Ishikawa (cell line): ENCODE data around the gene HK3.

ENCODE experiments used
- CREB1 ChIP-seq: IDR thresholded peaks from 2 replicates; pipeline ENCODE4 v1.6.1; 2012; ENCODE audit warnings: low read depth
- TF ChIP-seq, protein P1 (sequence below): IDR thresholded peaks from 2 replicates; pipeline ENCODE4 v1.6.1; 2012; ENCODE audit warnings: low read depth, mild to moderate bottlenecking

DNA sequence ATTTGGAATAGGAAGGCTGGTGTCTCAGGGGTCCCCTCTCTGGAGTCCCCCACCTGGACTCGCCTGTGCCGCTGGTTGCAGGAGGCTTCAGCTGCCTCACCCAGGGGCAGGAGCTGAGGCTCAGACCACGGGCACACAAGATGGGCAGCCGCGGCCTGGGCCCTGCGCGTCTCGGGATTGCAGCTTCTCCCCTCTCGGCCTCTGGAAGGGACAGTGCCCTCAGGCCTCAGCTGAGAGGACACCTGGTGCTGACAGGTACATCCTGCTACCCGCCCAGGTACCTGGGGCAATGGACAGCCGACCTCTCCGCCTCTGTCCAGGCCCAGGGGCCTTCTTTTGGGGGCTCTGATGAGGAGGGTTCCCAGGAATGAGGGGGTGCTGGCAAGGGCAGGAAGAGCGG lies 50.5 kb downstream of the HK3 start:
- no peak for TF ChIP-seq CREB1
- TF ChIP-seq, protein P1, sequence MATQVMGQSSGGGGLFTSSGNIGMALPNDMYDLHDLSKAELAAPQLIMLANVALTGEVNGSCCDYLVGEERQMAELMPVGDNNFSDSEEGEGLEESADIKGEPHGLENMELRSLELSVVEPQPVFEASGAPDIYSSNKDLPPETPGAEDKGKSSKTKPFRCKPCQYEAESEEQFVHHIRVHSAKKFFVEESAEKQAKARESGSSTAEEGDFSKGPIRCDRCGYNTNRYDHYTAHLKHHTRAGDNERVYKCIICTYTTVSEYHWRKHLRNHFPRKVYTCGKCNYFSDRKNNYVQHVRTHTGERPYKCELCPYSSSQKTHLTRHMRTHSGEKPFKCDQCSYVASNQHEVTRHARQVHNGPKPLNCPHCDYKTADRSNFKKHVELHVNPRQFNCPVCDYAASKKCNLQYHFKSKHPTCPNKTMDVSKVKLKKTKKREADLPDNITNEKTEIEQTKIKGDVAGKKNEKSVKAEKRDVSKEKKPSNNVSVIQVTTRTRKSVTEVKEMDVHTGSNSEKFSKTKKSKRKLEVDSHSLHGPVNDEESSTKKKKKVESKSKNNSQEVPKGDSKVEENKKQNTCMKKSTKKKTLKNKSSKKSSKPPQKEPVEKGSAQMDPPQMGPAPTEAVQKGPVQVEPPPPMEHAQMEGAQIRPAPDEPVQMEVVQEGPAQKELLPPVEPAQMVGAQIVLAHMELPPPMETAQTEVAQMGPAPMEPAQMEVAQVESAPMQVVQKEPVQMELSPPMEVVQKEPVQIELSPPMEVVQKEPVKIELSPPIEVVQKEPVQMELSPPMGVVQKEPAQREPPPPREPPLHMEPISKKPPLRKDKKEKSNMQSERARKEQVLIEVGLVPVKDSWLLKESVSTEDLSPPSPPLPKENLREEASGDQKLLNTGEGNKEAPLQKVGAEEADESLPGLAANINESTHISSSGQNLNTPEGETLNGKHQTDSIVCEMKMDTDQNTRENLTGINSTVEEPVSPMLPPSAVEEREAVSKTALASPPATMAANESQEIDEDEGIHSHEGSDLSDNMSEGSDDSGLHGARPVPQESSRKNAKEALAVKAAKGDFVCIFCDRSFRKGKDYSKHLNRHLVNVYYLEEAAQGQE = no peak
